Fibroblast of skin of left biceps (primary cell): Measurements from ENCODE around the gene BAZ2B.
"Not testable (repeated sequence)": the region's sequence is repeated elsewhere in the genome, so short reads cannot be mapped to it uniquely, and the experiment has no call there.

Experiments
- DNase-seq, 2 experiments: peaks; one replicate each; pipeline ENCODE4 v3.0.0-alpha.2; 2013; ENCODE audit warnings: low read depth in 2 of 2

Gene BAZ2B

GRCh38 chr2:159419403-159419802, 196.9 kb downstream of the BAZ2B start:
- no peak for DNase-seq

DNA sequence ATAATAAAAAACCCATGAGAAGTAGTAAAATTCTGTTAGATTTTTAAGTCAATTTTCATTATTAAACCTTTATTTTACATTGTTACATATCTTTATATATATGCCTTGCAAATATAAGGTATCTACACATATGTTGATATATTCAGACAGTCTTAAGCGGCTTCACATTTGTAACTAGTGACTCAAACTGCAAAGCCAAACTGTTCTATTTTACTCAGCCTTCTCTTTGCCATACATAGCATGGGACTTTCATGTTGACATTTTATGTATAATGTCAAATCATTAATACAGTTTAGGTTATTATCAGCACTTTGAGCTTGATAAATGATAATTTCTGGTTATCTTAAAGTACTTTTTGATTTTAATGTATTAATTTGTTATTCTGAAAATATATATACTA, 204.9 kb downstream of the BAZ2B start:
- DNase-seq = no peak

DNA sequence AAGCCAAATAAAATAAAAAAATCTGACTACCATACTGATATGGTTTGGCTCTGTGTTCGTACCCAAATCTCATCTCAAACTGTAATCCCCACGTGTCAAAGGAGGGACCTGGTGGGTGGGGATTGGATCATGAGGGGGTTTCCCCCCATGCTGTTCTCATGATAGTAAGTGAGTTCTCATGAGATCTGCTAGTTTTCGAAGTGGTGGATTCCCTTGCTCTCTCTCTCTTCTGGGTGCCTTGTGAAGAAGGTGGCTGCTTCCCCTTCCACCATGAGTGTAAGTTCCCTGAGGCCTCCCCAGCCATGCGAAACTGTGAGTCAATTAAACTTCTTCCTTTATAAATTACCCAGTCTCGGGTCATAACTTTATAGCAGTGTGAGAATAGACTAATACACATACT, 206.1 kb downstream of the BAZ2B start:
- no peak for DNase-seq

- DNase-seq = no peak
These were observed 207.1 kb downstream of the BAZ2B start for GRCh38 chr2:159409116-159409800.

DNA sequence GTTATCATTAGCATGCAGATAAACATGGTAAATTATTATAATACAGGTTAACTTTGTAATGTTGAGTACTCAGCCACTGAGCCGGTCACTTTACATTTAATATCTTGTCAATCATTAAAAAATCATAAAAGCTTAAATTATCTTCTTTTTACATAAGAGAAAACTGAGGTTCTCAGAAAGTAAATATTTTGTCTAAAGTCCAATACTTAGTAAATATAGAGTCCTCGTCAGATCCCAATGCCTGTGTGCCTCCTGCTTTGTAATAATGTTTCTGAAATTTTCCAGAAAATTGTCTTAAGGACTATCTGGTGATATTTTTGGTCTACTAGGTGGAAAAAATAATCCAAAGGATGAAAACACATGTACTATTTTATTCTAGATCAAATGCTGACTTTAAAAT, 213.6 kb downstream of the BAZ2B start:
- no peak for DNase-seq

- not testable (repeated sequence) for DNase-seq
These were observed 214.2 kb downstream of the BAZ2B start for GRCh38 chr2:159402160-159402559.

- no peak for DNase-seq
These were observed 216.5 kb downstream of the BAZ2B start for GRCh38 chr2:159399716-159400415.

DNA sequence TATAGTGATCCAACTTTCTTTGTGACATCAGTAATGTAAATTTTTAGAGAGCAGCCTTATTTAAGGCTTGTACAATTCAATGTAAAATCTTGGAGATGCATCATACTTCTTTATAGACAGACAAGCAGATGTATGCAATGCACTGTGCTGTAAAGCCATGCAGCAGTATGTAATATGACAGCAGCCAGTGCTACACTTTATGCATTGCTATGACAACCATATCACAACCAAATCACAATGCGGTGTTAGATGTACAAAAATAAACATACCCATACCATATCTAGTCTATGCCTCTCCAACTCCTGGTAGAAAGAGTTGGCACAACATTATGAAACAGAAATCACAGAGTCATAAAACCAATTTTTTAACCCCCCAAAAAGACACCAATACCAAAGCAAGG, 219.5 kb downstream of the BAZ2B start:
- DNase-seq = no peak

DNA sequence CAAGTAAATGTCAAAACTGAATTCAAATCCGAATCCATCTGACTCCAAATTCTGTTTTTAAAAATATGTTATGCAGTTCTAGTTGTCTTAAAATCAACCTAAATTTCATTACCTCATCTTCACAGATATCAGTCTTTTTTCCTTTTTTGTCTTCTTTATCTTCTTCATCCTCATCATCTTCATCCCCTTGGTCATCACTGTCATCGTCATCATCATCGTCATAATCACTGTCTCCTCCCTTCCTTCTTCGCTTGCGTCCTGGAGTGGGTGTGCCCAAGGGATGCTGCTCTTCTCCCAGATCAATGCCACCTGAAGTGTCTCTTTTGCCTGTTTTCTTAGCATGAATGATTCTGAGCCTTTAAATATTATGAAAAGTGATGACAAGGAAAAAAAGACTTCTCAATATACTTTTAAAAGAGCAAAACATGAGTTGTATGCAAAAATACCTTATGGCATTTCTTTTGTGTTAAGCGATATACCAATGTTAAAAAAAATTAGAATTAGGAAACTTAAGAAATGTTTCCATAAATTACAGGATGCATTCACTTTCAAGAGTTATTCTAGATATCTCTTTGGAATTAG, 233.8 kb downstream of the BAZ2B start:
- no peak for DNase-seq

- no peak for DNase-seq
These were observed 234.8 kb downstream of the BAZ2B start for GRCh38 chr2:159381574-159381973.

DNA sequence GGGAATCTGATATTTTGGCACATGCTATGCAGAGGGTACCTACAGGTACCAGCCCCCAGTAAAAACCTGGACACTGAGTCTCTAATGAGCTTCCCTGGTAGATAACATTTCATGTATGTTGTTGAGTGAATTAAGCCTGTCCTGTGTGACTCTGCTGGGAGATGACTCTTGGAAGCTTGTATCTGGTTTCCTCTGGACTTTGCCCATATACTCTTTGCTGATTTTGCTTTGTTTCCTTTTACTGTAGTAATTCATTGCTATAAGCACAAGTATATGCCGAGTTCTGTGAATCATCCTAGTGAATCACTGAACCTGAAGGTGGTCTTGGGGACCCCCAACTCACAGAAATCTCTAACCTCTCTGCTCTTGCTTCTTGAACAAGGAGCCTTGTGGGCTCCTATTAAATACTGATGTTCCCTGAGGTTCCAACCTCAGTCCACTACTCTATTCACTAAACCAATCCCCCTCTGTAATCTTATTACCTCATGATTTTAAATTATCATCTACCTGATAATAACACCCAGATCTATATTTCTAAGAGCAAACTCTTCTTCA, 235.6 kb downstream of the BAZ2B start:
- no peak for DNase-seq

- no peak for DNase-seq
These were observed 237.2 kb downstream of the BAZ2B start for GRCh38 chr2:159379181-159379580.

DNA sequence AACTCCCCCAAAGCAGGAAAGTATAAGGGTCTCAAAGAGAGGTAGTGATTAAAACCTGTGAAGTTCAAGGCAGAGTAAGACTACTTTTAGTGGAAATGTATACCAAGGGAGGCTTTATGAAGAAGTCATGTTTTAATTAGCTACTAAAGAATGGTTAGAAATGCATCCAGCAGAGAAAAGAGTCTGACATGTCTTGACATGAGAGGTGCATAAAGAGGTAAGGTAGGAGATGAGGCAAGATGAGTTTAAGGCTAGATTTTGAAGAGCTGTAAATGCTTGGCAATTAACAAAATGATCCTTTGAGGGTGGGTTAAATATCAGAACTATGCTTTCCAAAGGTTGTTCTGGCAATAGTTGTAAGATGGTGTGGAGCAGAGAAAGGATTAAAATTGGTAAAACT, 241.1 kb downstream of the BAZ2B start:
- no peak for DNase-seq

GRCh38 chr2:159371506-159371905, 244.8 kb downstream of the BAZ2B start:
- no peak for DNase-seq

- no peak for DNase-seq
These were observed 249.8 kb downstream of the BAZ2B start for GRCh38 chr2:159366538-159366937.

DNA sequence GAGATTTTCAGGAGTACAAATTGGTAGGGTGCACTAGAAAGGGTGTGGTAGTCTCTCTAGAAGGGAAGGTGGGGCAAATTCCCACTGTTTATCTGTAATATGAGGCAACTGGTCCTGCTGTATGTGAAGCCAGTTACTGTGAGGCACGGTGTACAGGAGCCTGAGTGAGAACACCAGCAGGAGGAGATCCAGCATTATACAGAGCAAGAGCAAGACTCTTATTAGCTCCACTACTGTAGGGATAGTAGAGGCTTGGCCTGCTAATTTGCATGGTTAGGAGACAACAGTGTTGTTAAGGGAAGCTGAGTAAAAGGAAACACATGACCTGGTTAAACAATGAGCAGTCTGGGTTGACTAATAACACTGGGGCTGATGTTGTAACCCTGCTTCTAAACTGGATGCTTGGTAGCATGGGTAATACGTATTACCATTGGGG, 253.5 kb downstream of the BAZ2B start:
- DNase-seq = no peak

- DNase-seq = no peak
These were observed 254.3 kb downstream of the BAZ2B start for GRCh38 chr2:159362094-159362493.

GRCh38 chr2:159361603-159362002, 254.7 kb downstream of the BAZ2B start:
- DNase-seq = not testable (repeated sequence)

DNA sequence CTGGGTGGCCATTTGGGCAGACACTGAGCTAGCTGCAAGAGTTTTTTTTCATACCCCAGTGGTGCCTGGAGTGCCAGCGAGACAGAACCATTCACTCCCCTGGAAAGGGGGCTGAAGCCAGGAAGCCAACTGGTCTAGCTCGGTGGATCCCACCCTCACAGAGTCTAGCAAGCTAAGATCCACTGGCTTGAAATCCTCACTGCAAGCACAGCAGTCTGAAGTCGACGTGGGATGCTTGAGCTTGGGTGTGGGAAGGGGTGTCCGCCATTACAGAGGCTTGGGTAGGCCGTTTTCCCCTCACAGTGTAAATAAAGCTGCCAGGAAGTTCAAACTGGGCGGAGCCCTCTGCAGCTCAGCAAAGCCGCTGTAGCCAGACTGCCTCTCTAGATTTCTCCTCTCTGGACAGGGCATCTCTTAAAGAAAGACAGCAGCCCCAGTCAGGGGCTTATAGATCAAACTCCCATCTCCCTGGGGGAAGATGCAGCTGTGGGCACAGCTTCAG, 260.2 kb downstream of the BAZ2B start:
- DNase-seq = no peak

- DNase-seq = no peak
These were observed 264.4 kb downstream of the BAZ2B start for GRCh38 chr2:159351977-159352376.

DNA sequence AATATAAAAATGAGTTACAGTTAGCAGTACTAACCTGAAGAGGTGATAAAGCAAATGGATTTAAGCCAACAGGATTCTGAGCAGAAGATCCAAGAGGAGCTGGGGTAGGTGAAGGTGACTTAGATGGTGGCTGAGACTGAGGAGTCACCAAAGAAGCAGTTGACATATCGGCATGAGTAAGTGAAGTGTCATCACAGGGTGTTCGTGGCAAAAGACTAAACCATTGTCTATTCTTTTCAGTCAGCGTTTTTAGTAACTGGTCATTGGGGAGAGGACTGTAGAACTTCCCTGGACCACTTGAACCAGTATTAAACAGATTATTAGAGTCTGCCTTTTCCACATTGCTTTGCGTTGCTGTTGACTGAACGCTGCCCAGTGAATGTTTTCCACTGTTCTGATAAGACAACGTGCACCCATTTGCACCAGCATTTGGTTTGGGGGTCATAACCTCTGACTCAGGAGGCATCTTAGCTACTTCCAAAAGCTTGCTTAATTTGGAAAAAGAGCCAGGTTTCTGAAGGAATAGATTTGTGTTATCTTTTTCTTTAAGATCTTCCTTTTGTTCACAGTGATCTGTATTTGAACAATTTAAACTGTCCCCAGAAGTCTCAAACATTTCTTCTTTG, 266.6 kb downstream of the BAZ2B start:
- DNase-seq = no peak

- peak; percentile 26 to 30 for DNase-seq
These were observed 289.6 kb downstream of the BAZ2B start for GRCh38 chr2:159326569-159327255.
